GM12874 (cell line): ENCODE results near the gene CPAMD8.

Experiments used
- TF ChIP-seq, protein P1 (sequence below): IDR thresholded peaks from 2 replicates; pipeline ENCODE4 v1.5.1; 2011; ENCODE audit warnings: low read depth, mild to moderate bottlenecking, control low read depth, low read length, moderate library complexity; ENCODE audit not compliant: insufficient read depth

Gene CPAMD8

DNA sequence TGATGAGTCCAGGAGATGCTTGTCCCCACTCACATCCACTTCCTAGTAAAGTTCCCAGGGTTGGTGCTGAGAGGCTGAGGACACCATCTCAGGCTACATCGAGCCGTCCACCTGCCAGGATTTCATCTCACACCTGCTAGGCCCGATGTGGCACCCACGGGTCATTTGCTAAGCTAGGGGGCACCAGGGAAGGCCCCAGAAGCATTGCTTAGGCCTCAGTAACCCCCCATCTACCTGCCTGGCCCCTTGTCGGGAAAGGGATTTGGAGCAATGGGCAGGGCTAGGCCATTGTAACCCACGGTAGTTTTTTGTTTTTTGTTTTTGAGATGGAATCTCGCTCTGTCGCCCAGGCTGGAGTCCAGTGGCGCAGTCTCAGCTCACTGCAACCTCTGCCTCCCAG is 86.0 kb downstream of the CPAMD8 start:
- TF ChIP-seq, protein P1, sequence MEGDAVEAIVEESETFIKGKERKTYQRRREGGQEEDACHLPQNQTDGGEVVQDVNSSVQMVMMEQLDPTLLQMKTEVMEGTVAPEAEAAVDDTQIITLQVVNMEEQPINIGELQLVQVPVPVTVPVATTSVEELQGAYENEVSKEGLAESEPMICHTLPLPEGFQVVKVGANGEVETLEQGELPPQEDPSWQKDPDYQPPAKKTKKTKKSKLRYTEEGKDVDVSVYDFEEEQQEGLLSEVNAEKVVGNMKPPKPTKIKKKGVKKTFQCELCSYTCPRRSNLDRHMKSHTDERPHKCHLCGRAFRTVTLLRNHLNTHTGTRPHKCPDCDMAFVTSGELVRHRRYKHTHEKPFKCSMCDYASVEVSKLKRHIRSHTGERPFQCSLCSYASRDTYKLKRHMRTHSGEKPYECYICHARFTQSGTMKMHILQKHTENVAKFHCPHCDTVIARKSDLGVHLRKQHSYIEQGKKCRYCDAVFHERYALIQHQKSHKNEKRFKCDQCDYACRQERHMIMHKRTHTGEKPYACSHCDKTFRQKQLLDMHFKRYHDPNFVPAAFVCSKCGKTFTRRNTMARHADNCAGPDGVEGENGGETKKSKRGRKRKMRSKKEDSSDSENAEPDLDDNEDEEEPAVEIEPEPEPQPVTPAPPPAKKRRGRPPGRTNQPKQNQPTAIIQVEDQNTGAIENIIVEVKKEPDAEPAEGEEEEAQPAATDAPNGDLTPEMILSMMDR, result no peak

DNA sequence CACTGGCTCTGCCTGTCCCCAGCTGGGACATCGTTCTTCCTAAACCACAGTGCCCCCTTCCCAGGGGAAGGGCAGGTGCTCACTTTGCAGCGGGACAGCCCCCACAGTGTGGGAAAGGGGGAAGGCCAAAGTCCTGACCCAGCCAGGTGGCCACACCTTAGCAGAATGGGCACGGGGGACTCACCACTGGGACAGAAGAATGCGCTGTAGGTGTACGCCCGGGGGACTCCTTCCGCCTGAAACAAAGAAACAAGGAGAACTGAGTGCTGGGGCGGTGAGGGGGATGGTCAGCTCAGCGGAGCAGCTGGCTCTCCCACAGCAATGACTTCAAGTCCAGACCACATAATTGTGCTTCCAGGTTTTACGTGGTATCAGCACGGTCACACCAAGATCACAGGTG is 88.4 kb downstream of the CPAMD8 start:
- TF ChIP-seq, protein P1, result no peak

DNA sequence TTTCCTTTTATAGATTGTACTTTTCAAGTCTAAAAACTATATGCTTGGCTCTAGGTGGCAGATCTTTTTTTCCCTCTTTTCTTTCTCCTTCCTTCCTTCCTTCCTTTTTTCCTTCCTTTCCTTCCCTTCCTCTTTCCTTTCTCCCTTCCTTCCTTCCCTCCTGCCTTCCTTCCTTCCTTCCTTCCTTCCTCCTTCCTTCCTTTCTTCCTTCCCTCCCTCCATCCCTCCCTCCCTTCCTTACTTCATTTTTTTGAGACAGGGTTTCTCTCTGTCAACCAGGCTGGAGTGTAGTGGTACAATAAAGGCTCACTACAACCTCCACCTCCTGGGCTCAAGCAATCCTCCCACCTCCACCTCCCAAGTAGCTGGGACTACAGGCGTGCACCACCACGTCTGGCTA is 89.7 kb downstream of the CPAMD8 start:
- TF ChIP-seq, protein P1, result no peak

DNA sequence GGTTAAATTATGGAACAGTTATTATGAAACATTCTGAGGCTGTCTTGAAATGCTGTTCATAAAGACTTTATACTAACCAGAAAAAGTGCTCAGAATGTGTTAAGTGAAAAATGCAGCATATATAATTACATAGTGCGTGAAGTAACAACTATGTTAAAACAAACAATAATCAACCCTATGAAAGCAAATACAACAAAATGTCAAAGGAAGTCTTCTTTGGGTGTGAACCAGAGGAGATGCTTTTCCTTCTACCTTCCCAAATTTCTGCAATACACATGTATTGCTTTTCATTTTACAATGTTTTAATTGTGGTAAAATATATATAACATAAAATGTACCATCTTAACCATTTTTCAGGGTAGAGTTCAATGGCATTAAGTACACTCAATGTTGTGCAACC is 92.1 kb downstream of the CPAMD8 start:
- TF ChIP-seq, protein P1, result no peak

DNA sequence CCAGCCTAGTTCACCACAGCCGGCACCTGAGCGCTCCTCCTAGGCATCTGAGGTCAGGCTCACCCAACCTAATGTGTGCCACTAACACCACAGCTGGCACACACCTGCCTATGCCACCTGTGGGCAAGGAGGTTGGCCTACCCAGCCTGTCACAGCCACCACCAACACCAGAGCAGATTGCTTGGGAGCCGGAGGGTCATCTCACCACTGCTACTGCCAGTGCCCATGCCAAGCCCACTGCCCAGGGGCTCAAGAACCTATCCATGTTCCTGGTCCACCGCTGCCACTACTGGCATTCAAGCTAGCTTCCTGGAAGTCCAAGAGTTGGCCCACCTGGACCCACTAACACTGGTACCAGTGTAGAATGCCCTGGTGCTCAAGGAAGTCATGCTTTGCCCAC is 95.3 kb downstream of the CPAMD8 start:
- TF ChIP-seq, protein P1, result no peak

DNA sequence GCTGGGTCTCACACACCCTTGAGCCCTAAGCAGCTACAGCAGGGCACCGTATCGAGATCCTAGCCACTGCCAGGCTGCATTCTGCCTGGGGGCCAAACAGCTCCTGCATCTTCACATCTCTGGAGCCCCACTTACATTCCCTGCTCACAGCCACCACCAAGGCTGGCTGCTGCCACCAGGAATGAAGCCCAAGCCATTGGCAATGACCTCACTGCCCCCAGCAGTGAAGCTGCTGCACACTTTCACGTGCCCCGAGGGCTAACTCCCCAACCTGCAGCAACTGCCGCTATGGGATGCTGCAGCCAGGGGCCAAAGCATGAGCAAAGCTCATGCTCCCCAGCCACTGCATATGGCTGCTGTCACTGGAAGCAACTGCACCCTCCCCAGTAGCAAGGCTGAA is 95.9 kb downstream of the CPAMD8 start:
- TF ChIP-seq, protein P1, result no peak

DNA sequence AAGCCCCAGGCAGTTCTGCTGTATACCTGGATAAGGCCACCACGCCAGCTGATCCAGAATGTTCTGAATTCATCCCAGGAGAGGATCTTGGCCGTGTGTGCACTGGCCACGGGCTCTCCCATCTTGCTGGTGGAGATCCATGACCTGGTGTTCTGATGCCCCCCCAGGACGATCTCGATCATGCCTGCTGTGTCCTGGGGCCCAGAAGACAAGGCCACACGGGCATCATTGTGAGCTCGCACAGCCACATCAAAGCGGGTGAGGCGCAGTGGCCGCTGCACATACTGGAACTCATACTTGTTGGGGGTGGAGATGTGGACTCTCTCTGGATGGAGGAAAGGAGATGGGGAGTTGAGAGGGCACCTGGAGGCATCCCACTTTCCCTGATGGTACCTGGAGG is 97.7 kb downstream of the CPAMD8 start:
- TF ChIP-seq, protein P1, result no peak

DNA sequence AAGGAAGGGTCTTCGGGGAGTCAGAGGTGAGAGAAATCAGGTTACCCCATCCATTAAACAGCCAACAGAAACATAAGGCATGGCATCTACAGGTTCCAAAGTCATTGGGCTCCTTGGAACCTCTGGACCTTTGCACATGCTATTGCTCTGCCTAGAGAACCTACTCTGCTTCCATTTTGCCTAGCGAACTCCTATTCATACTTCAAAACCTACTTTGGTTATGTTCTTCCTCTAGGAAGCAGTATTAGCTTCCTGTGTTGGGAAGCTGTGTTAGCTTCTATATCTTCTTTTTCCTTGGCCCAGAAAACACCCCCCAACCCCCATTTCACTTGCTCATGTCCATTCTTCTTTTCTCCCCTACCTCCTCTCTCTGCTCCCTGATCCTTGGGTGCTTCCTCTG is 98.3 kb downstream of the CPAMD8 start:
- TF ChIP-seq, protein P1, result no peak
